HL-60 (cell line): ENCODE measurements around the gene MACF1.

Experiments
- POLR2AphosphoS5 ChIP-seq: IDR thresholded peaks from 2 replicates; pipeline ENCODE4 v1.6.1; 2012; ENCODE audit warnings: low read depth
- TF ChIP-seq, protein P1 (sequence below): IDR thresholded peaks from one replicate; pipeline ENCODE4 v1.5.1; 2011; ENCODE audit warnings: low read length, control low read depth, inconsistent platforms; ENCODE audit not compliant: insufficient read depth
- TF ChIP-seq, protein P2 (sequence below): IDR thresholded peaks from 2 replicates; pipeline ENCODE4 v1.6.1; 2012; ENCODE audit warnings: low read depth; ENCODE audit not compliant: insufficient replicate concordance

DNA sequence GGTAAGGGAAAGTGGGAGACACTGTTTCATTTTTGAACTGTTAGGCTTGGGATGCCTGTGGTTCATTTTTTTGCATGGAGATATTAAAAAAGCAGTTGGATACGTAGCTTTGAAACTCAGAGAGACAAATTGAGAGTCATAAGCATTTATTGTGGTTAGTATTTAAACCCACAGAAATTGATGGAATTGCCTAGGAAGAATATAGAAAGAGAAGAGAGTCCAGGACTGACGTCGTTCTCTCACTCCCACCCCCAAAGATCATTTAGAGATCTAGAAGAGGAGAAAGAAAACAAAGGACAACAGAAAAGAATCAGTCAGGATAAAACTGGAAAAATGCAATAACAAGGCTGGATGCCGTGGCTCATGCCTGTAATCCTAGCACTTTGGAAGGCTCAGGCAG lies 213.7 kb downstream of the MACF1 start:
- TF ChIP-seq, protein P1, sequence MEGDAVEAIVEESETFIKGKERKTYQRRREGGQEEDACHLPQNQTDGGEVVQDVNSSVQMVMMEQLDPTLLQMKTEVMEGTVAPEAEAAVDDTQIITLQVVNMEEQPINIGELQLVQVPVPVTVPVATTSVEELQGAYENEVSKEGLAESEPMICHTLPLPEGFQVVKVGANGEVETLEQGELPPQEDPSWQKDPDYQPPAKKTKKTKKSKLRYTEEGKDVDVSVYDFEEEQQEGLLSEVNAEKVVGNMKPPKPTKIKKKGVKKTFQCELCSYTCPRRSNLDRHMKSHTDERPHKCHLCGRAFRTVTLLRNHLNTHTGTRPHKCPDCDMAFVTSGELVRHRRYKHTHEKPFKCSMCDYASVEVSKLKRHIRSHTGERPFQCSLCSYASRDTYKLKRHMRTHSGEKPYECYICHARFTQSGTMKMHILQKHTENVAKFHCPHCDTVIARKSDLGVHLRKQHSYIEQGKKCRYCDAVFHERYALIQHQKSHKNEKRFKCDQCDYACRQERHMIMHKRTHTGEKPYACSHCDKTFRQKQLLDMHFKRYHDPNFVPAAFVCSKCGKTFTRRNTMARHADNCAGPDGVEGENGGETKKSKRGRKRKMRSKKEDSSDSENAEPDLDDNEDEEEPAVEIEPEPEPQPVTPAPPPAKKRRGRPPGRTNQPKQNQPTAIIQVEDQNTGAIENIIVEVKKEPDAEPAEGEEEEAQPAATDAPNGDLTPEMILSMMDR = no peak
- no peak for TF ChIP-seq POLR2AphosphoS5
- TF ChIP-seq, protein P2, sequence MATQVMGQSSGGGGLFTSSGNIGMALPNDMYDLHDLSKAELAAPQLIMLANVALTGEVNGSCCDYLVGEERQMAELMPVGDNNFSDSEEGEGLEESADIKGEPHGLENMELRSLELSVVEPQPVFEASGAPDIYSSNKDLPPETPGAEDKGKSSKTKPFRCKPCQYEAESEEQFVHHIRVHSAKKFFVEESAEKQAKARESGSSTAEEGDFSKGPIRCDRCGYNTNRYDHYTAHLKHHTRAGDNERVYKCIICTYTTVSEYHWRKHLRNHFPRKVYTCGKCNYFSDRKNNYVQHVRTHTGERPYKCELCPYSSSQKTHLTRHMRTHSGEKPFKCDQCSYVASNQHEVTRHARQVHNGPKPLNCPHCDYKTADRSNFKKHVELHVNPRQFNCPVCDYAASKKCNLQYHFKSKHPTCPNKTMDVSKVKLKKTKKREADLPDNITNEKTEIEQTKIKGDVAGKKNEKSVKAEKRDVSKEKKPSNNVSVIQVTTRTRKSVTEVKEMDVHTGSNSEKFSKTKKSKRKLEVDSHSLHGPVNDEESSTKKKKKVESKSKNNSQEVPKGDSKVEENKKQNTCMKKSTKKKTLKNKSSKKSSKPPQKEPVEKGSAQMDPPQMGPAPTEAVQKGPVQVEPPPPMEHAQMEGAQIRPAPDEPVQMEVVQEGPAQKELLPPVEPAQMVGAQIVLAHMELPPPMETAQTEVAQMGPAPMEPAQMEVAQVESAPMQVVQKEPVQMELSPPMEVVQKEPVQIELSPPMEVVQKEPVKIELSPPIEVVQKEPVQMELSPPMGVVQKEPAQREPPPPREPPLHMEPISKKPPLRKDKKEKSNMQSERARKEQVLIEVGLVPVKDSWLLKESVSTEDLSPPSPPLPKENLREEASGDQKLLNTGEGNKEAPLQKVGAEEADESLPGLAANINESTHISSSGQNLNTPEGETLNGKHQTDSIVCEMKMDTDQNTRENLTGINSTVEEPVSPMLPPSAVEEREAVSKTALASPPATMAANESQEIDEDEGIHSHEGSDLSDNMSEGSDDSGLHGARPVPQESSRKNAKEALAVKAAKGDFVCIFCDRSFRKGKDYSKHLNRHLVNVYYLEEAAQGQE = no peak
